GM18861 (cell line): ENCODE measurements around the gene ZER1.

ENCODE experiments used
- ATAC-seq: cut with Tn5 transposase; IDR thresholded peaks from one replicate; pipeline ENCODE4 v1.9.1; 2021; ENCODE audit not compliant: unreplicated experiment

Gene ZER1

GRCh38 chr9:128743421-128743820, 28.3 kb downstream of the ZER1 start:
- no peak for ATAC-seq

GRCh38 chr9:128742401-128742800, 29.3 kb downstream of the ZER1 start:
- ATAC-seq: no peak

GRCh38 chr9:128735373-128735772, 36.4 kb downstream of the ZER1 start:
- ATAC-seq: no peak

GRCh38 chr9:128733256-128733655, 38.5 kb downstream of the ZER1 start:
- ATAC-seq: no peak

- ATAC-seq: no peak
Measured at GRCh38 chr9:128732576-128732975, 39.2 kb downstream of the ZER1 start.

- no peak for ATAC-seq
Measured at GRCh38 chr9:128731691-128732090, 40.0 kb downstream of the ZER1 start.

GRCh38 chr9:128731093-128731492, 40.6 kb downstream of the ZER1 start:
- ATAC-seq: no peak

GRCh38 chr9:128729766-128730517, 41.8 kb downstream of the ZER1 start:
- no peak for ATAC-seq

- no peak for ATAC-seq
Measured at GRCh38 chr9:128729302-128729701, 42.4 kb downstream of the ZER1 start.

- no peak for ATAC-seq
Measured at GRCh38 chr9:128728298-128728697, 43.4 kb downstream of the ZER1 start.

- no peak for ATAC-seq
Measured at GRCh38 chr9:128727640-128728248, 44.0 kb downstream of the ZER1 start.

GRCh38 chr9:128724744-128725211, 46.9 kb downstream of the ZER1 start:
- ATAC-seq: no peak

GRCh38 chr9:128723866-128724743, 47.6 kb downstream of the ZER1 start, which contains the start of gene ZDHHC12:
ZDHHC12 (minus strand) TSS chr9:128724127; CDS start chr9:128724093, 34 bp downstream.
- peak; percentile 87 for ATAC-seq

- no peak for ATAC-seq
Measured at GRCh38 chr9:128723352-128723865, 48.3 kb downstream of the ZER1 start.

- no peak for ATAC-seq
Measured at GRCh38 chr9:128722380-128723351, 49.1 kb downstream of the ZER1 start.

- no peak for ATAC-seq
Measured at GRCh38 chr9:128721487-128722010, 50.2 kb downstream of the ZER1 start.

GRCh38 chr9:128720841-128721486, 50.8 kb downstream of the ZER1 start:
- no peak for ATAC-seq

- no peak for ATAC-seq
Measured at GRCh38 chr9:128719919-128720605, 51.7 kb downstream of the ZER1 start.

GRCh38 chr9:128718475-128718874, 53.3 kb downstream of the ZER1 start:
- ATAC-seq: no peak
